Inferior parietal cortex (tissue), 1 donor: Measurements from ENCODE around the gene LIMA1.
A peak's percentile ranks its signal among the peaks of the same experiment; 100 is the strongest.
"Not testable (repeated sequence)": the region's sequence is repeated elsewhere in the genome, so short reads cannot be mapped to it uniquely, and the experiment has no call there.

Experiments used
- DNase-seq: peaks from one replicate; pipeline ENCODE4 v3.0.0-alpha.2; 2016; ENCODE audit errors: extremely low spot score

The LIMA1 gene

GRCh38 chr12:50283229-50283923, at the start of gene LIMA1:
TSS of gene LIMA1 (minus strand) at chr12:50283520. CDS start at chr12:50248751, 34,769 bp downstream.
- peak; percentile 82 for DNase-seq

- DNase-seq, result no peak
Observed at GRCh38 chr12:50331745-50332144, 48.4 kb upstream of the LIMA1 start.

- not testable (repeated sequence) for DNase-seq
Observed at GRCh38 chr12:50328664-50329063, 45.3 kb upstream of the LIMA1 start.

GRCh38 chr12:50326590-50327284, 43.4 kb upstream of the LIMA1 start:
- no peak for DNase-seq

- DNase-seq, result no peak
Observed at GRCh38 chr12:50325890-50326391, 42.6 kb upstream of the LIMA1 start.

- not testable (repeated sequence) for DNase-seq
Observed at GRCh38 chr12:50324770-50325169, 41.5 kb upstream of the LIMA1 start.

GRCh38 chr12:50324077-50324476, 40.8 kb upstream of the LIMA1 start:
- DNase-seq, result not testable (repeated sequence)

GRCh38 chr12:50322206-50322605, 38.9 kb upstream of the LIMA1 start:
- DNase-seq, result no peak

- DNase-seq, result no peak
Observed at GRCh38 chr12:50317203-50317602, 33.9 kb upstream of the LIMA1 start.

- DNase-seq, result no peak
Observed at GRCh38 chr12:50315803-50316202, 32.5 kb upstream of the LIMA1 start.

- no peak for DNase-seq
Observed at GRCh38 chr12:50314636-50315312, 31.5 kb upstream of the LIMA1 start.

- DNase-seq, result not testable (repeated sequence)
Observed at GRCh38 chr12:50313971-50314370, 30.7 kb upstream of the LIMA1 start.

- no peak for DNase-seq
Observed at GRCh38 chr12:50313256-50313931, 30.1 kb upstream of the LIMA1 start.

- DNase-seq, result not testable (repeated sequence)
Observed at GRCh38 chr12:50311858-50312609, 28.7 kb upstream of the LIMA1 start.

- DNase-seq, result no peak
Observed at GRCh38 chr12:50309950-50310349, 26.6 kb upstream of the LIMA1 start.

- DNase-seq, result no peak
Observed at GRCh38 chr12:50302686-50303085, 19.4 kb upstream of the LIMA1 start.

GRCh38 chr12:50297996-50298395, 14.7 kb upstream of the LIMA1 start:
- DNase-seq, result no peak

- DNase-seq, result no peak
Observed at GRCh38 chr12:50297027-50297426, 13.7 kb upstream of the LIMA1 start.

- DNase-seq, result no peak
Observed at GRCh38 chr12:50296554-50296953, 13.2 kb upstream of the LIMA1 start.

GRCh38 chr12:50291377-50291776, 8.1 kb upstream of the LIMA1 start:
- DNase-seq, result no peak

GRCh38 chr12:50290692-50291091, 7.4 kb upstream of the LIMA1 start:
- DNase-seq, result not testable (repeated sequence)
